Left forelimb (tissue), 1 donor: Measurements from ENCODE around the gene TRAPPC2.
A peak's percentile ranks its signal among the peaks of the same experiment; 100 is the strongest.
"Not testable (repeated sequence)": the region's sequence is repeated elsewhere in the genome, so short reads cannot be mapped to it uniquely, and the experiment has no call there.

Experiments
- DNase-seq: peaks from one replicate; pipeline ENCODE4 v3.0.0-alpha.2; 2018; ENCODE audit warnings: low spot score

The TRAPPC2 gene

DNA sequence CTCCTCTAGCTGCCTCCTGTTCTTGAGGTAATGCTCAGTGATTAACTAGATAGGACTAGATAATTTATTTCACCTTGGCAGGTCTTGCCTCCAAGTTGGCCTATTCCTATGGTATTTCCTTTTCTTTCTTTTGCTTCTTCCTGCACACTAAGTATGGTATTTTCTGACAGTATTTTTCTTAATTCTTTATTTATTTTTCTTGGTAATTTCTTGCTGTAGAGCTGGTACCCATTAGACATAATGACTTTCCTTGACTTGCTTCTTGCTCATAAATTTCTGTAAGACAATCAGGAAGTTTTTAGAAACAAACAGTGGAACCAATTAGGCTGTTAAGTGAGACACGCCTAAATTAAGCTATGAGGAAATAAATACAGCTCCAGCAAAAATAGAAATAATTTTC is 36.0 kb downstream of the TRAPPC2 start:
- no peak for DNase-seq

DNA sequence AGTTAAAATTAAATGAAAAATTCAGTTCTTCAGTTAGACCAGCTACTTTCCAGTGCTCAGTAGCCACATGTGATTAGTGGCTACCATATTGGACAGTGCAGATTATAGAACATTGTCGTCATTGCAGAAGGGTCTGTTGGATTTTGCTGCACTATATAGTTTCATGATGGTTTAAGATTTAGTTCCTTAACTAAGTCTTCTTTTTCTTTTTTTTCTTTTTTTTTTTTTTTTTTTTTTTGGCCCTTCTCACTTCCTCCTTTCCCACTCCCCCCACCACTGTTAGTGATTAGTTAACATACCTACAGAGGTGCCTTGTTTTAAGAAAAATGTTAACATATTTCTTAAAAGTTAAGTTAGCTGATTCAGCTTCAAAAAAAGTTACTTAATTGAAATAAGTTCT is 36.4 kb downstream of the TRAPPC2 start:
- no peak for DNase-seq

DNA sequence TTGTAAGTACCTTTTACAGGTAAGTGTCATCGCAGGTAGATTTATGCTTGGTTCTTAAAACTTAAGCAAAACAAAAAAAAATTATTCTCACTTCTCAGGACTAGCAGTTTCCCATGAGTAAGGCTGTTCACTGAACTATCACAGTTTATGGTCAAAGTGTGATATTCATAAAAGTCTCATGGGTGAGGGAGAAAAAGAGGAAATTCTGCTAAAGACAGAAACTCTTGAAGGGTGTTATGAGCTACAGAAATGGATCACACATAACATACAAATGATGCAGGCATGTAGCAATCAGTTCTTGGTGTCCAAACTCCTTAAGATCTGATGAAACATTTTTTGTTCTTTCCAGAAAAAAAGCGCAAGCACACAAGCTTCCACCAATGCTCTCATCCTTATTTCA is 37.0 kb downstream of the TRAPPC2 start:
- no peak for DNase-seq

DNA sequence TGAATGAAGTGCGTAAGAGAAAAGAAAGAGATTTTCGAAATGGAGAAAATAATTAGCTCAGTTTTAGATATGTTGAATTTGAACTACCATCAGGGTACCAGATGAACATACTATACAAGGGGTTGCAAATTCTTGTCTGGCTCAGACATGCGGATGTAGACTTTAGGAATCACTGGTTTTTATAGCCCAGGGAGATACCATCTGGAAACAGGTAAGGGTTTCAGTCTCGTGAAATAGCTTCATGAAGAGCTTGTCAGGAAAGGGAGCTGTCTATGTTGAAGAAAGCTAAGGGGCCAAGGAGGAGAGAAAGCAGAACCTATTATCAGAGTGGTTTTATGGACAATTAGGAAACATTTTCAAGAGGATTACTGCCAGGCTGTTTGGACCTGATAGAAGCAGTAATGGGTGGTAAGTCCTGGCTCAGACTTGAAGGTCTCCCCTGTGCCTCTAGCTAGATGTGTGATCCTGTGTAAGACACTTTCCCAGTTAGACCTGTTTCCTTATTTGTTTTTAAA is 38.8 kb downstream of the TRAPPC2 start:
- DNase-seq, result no peak

DNA sequence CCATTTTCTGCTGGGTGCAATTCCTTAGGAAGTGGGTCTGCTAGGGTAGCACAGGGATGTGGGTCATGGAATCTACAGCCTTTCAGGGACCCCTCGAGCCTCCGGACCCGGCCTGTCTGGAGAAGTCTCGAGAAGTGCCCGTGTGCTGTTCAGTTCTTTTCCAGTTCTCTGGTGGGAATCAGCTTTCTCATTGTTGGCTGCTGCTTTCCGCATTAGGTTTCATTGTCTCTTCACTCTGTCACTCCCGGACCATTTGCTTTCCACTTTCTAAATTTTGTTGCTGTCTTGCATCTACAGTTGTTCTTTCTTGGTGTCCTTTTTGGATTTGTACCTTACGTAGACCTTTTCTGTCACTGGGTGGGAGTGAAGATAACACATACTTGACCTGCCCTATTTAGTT is 39.4 kb downstream of the TRAPPC2 start:
- no peak for DNase-seq

DNA sequence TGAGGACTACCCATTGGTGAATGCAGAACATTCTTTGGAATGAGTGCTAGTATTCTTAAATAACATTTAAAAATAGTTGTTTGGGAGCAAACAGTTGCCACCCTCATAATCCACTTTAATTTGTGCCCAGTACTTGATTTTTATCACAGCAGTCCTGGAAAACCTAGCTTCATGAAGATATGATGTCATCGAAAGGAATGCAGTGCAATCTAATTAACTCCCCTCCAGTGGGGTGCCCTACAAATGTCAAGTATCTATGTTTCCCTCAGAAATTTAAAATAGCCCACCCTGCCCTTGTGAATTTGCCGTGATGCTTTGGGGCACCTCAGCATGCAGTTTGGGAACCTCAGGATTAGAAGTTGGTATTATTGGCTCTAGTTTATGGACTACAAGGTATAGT is 40.1 kb downstream of the TRAPPC2 start:
- no peak for DNase-seq

DNA sequence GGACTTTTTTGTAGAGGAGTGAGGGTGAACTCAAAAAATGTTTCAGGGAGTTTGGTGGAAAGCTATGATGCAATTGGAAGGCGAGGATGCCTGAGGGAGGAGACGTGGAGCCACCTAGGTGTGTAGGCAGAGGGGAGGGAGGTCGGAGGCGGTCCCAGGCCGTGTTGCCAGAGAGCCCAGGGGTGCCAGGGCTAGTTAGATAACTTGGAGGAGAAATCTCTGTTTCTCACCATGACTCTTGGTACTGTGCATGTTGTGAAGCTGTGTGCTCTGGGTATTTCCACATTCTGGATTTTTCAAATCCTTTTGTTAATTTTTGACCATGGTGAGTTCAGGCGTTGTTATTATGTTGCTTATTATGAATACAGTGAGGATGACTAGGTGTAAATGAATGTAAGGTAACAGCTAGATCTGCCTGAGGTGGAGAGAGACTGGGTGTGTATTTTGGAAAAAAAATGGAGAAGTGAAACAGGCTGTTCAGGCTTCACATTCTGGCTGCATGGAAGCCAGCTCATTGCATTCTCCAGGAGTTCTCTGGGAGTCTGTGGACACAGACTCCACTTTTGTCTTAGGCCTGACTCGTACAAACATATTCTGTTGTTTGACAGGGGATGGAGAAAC is 41.0 kb downstream of the TRAPPC2 start:
- no peak for DNase-seq

DNA sequence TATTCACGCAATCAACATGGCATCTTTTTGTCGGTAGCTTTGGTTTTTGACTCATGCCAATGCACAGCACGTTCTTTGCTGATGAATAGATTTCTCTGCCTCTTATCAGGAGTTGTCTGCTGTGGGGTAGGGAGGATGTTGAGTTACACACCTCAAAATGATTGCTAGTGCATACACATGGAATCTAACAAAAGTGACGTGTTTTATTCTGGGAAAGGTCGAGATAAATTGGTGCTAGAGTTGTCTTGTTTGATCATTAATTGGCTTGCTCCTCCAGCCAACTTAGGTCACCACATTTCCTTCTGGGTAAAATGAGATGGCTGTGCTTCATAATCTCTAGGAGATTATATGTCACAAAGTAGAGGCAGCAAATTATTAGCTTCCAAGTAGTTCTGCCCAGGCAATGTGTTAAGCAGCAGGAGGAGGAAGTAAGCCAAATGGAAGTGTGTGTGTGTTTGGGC is 41.6 kb downstream of the TRAPPC2 start:
- no peak for DNase-seq

DNA sequence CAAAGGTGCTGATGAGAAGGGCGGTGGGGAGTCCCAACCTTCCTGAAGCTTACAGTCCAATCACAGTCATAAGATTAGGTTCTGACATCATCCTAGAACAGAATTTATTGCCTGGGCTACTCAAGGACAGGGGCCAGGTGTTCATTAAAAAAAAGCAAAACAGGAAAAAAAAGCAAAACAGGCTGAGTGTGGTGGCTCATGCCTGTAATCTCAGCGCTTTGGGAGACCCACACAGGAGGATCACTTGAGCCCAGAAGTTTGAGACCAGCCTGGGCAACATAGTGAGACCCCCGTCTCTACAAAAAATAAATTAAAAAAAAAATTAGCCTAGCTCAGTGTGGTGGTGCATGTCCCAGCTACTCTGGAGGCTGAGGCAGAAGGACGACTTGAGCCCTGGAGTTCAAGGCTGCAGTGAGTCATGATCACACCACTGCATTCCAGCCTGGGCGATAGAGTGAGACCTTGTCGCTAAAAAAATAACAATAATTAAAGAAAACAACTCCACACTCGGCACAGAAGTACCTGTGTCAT is 42.5 kb downstream of the TRAPPC2 start:
- DNase-seq, result no peak

DNA sequence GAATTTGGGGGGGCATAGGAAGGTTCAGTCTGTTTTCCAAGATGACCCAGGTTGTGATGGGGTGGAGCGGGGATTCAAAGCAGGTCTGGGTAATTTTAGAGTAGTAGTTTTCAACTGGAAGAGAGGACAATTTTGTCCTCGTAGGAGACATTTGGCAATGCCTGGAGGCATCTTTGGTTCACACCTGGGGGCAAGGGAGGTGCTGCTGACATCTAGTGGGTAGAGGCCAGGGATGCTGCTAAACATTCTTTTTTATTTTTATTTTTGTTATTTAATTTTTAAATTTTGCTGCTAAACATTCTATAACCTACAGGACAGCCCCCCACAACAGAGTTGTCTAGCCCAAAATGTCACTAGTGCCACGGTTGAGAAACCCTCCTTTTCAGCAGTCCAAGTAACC is 43.6 kb downstream of the TRAPPC2 start:
- no peak for DNase-seq

DNA sequence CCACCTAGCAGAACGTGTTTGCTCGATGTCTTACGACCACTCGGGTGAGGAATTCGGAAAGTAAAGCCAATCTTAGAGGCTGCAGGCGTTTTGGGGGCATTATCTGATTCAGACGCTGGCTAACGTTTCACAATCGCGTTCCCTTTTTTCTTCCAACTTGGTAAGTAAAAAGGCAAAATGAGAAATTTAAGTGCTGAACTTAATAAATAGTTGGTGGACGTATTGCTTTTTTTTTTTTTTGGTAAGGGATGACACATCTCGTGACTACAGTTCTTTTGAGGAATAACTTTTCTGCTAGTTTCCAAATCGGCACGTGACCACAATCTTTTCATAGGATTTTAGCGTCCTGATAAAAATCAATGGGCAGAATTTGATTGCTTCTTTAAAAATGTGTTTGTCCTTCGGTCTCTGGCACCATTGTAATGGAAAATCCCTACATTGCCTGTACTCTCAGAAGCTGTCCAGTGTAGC is 44.6 kb downstream of the TRAPPC2 start:
- no peak for DNase-seq

DNA sequence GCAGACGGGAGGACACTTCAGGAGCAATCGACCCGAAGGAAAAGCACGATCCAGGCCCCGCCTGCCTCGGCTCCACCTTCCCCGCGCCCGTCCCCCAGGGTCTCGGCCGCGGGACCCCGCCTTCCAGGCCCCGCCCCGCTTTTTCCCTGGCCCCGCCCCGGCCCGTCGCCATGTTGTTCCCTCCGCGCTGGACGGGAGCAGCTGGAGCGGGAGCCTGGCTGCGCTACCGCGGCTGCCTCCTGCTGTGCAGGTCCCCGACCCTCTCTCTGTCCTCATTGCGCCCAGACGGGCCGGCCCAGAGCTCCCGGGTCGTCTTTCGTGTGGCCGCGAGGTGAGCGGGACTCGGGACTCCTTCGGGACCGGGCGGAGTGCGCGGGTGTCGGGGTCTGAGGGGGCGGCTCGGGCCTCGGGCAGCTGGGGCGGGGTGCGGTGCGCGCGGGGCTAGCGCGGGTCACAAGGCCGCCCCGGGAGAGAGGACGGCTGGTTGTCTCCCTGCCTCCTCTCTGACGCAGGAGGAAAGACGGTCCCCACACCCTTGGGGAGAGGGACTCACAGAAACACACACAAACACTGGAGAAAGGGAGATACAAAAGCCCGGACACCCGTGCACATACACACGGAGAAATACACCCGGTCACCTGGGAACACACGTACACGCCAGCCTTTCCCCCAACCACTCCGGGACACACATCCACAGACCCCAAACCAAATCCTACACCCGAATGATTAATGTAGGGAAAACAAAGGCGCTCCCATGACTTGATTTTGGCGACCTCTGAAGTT is 45.3 kb downstream of the TRAPPC2 start, which contains the start of gene RAB9A:
RAB9A (plus strand) TSS at position 171 of the 783 bp plus-strand sequence. CDS start 19,619 bp downstream, outside the sequence.
- DNase-seq, result peak; percentile 90

DNA sequence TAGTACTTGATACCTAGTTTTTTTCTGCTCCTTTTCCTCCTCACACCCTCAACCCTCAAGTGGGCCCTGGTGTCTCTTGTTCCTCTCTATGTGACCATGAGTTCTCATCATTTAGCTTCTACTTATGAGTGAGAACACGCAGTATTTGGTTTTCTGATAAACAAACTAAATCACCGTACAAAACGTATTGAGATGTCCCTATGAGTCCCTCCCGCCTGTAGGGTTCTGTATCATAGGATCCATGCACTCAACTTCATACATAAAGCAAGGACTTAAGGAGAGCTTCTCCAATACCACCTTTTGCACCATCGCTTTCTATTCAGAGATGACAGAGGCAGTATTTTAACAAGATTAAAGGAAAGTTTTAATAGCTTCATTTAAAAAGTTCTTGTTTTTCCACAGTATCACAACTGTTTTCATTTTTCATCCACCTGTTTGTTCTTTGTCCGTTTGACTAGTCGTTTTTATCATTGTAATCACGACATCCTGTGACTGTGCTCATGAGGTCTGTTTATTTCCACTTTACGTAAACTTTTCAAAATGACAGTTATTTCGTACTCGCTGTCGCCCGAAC is 45.9 kb downstream of the TRAPPC2 start:
- DNase-seq, result no peak

DNA sequence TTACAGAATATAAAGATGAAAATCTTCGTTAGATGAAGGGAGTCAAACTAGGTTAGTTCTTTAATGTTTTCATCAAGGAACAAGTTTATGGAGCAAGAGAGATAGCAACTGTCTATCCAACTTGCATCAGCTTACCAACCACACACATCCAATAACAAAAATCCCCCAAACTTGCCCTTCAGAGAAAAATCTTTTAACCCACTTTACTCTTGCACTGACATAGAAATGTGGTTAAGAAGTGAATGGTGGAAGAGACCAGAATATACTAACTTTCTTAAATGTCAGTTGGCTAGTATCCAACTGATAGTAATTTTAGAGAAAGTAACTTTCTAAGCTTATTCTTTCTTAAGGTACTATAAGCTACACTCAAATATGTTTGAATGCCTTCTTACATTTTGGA is 47.2 kb downstream of the TRAPPC2 start:
- DNase-seq, result no peak

DNA sequence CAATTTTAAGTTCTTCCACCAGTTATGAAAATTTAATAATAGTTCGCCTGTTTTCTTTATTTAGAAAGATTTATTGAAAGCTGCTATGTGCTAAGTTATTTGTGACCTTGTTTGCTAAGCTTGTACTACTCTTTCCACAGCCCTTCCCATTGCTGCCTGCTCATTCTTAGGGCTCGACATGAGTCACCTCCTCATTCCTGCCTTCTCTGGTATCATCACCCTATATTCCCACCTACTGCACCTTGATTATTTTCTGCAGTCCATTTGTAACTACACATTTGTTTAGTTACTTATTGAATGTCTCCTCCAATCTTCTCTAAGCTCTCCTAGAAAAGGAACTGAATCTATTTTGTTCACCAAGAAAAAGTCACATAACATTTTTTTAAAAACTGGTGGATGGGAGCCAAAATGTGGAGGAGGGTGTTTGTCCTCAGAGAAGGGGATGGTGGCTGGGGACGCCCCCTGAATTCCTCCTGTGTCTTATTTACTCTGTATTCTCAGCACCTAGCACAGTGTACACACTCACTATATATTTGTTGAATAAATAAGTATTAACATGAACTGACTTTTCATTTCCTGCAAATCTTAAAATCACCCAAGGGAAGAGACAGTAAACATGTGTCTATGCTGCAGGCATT is 49.2 kb downstream of the TRAPPC2 start:
- no peak for DNase-seq

DNA sequence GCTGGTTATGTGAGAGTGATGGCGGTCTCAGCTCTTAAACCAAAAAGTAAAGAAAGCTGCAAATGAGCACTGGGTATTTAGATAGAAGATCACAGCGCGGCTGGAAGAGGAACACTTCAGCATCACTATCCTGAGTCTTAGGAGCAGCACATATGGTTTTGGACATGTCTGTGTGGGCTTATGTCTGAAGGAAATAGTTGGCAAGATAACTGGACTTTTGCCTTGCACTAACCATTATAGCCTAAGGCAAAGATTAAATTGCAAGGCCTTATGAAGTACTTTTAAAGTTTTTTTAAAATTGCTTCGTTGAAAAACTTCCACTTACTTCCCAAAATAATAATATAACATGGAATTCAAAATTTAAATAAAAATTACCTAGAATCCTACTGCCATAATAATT is 50.1 kb downstream of the TRAPPC2 start:
- DNase-seq, result no peak

DNA sequence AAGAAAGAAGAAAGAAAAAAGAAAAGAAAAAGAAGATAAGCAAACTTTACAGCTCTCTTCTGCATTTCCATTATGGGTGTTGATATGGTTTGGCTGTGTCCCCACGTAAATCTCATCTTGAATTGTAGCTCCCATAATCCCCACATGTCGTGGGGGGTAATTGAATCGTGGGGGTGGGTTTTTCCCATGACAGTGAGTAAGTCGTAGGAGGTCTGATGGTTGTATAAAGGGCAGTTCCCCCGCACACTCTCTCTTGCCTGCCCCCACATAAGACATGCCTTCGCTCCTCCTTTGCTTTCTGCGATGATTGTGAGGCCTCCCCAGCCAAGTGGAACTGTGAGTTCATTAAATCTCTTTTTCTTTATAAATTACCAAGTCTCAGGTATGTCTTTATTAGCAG is 52.8 kb downstream of the TRAPPC2 start:
- DNase-seq, result no peak

DNA sequence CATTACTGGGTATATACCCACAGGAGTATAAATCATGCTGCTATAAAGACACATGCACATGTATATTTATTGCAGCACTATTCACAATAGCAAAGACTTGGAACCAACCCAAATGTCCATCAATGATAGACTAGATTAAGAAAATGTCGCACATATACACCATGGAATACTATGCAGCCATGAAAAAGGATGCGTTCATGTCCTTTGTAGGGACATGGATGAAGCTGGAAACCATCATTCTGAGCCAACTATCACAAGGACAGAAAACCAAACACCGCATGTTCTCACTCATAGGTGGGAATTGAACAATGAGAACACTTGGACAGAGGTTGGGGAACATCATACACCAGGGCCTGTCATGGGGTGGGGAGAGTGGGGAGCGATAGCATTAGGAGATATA is 54.7 kb downstream of the TRAPPC2 start:
- not testable (repeated sequence) for DNase-seq

DNA sequence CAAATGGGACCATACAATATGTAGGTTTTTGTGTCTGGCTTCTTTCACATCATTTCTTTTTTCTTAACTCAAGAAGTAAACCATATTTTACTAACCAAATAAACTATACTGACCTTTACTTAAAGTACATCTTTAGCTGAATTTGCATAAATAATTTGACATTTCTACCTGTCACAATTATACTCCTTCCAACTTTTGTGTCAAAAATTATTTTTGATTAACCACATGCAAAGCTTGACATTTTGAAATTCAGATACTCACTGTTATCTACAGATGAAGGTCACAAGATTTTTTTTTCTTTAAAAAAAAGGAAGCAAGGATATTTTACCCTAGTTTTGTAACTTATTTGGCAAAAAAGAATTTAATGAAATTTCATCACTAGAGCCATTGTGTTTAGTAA is 57.5 kb downstream of the TRAPPC2 start:
- no peak for DNase-seq

DNA sequence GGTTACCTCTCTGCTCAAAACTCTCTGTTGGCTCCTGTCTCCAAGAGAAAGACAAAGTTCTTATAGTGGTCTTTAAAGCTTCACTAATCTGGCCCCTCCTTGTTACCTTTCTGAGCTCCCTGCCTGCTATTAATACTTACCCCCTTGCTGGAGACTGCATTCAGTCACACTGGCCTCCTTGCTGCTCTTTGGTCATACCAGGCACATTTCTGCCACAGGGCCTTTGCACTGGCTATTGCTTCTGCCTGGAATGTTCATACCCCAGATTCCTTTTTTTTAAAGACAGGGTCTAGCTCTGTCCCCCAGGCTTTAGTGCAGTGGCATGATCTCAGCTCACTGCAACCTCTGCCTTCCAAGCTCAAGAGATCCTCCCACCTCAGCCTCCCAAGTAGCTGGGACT is 61.4 kb downstream of the TRAPPC2 start:
- no peak for DNase-seq

DNA sequence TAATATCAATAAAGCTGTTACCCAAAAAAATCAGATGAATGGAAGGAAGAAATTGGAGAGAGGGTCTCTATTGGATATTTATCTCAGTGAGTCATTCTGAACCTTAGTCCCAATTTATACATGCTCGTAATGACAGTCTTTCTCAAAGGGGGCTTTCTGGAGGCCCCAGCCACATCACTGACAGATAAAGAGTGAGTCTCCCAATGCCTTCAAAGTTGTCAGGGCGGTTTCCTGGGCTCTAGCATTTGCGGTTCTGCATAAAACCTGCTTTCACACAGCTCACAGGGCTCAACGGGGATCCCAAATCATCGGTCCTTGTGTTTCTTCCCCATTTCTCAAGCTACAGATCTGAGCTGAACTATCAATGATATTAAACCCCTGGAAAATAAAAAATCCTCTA is 64.2 kb downstream of the TRAPPC2 start:
- DNase-seq, result no peak

DNA sequence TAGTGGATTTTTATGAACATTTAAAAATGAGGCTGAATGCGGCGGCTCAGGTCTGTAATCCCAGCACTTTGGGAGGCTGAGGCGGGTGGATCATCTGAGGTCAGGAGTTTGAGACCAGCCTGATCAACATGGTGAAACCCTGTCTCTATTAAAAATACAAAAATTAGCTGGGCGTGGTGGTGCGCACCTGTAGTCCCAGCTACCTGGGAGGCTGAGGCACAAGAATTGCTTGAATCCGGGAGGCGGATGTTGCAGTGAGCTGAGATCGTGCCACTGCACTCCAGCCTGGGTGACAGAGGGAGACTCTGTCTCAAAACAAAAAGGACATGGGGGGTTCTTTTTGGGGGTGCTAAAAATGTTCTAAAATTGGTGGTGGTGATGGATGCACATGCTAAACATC is 64.7 kb downstream of the TRAPPC2 start:
- DNase-seq, result not testable (repeated sequence)
